SU-DHL-6 (cell line): ENCODE data around the gene PARL.

Experiments used
- H2AFZ ChIP-seq: fragments of 200-600 bp; sonication (generic); 2 replicates; pipeline ENCODE4 v1.6.1; 2014; ENCODE audit warnings: low read depth, mild to moderate bottlenecking, moderate library complexity, mixed read lengths, antibody characterized with exemption, low read length; ENCODE audit not compliant: severe bottlenecking
- H3F3A ChIP-seq: fragments of 200-600 bp; shearing (Covaris generic); 2 replicates; pipeline ENCODE4 v1.6.0; 2016; ENCODE audit warnings: antibody characterized with exemption, mild to moderate bottlenecking; ENCODE audit not compliant: insufficient read depth
- H3K27ac ChIP-seq: fragments of 200-600 bp; sonication (generic); 2 replicates; pipeline ENCODE4 v1.5.1; 2016; ENCODE audit warnings: low read depth, mild to moderate bottlenecking, low read length, moderate library complexity, mixed read lengths
- H3K27me3 ChIP-seq: fragments of 200-600 bp; sonication (generic), shearing (Covaris generic); 2 replicates; pipeline ENCODE4 v1.6.0; 2014; ENCODE audit warnings: mild to moderate bottlenecking, low read length
- H3K36me3 ChIP-seq: fragments of 200-600 bp; sonication (generic); 2 replicates; pipeline ENCODE4 v1.6.1; 2014; ENCODE audit warnings: mild to moderate bottlenecking, low read length, mixed read lengths
- H3K4me2 ChIP-seq: fragments of 300-600, 200-600 bp; shearing (Covaris generic), sonication (generic); 2 replicates; pipeline ENCODE4 v1.6.0; 2014; ENCODE audit warnings: low read length, low read depth, mild to moderate bottlenecking; ENCODE audit not compliant: poor library complexity, severe bottlenecking
- H3K4me3 ChIP-seq: fragments of 200-600 bp; sonication (generic); 2 replicates; pipeline ENCODE4 v1.5.1; 2014; ENCODE audit warnings: antibody characterized with exemption, low read length, mild to moderate bottlenecking, mixed read lengths; ENCODE audit not compliant: insufficient read depth, poor library complexity, severe bottlenecking
- H3K79me2 ChIP-seq: fragments of 200-600 bp; sonication (generic); 2 replicates; pipeline ENCODE4 v1.6.1; 2014; ENCODE audit warnings: mild to moderate bottlenecking, low read length, moderate library complexity; ENCODE audit not compliant: insufficient read depth
- H3K9ac ChIP-seq: fragments of 200-600 bp; sonication (generic); 2 replicates; pipeline ENCODE4 v1.7.0; 2014; ENCODE audit warnings: mild to moderate bottlenecking, low read length
- H3K9me2 ChIP-seq: fragments of 200-600 bp; sonication (generic); replicated peaks from 2 replicates; pipeline ENCODE4 v1.6.1; 2014; ENCODE audit warnings: low read length; ENCODE audit not compliant: insufficient read depth
- H3K9me3 ChIP-seq: fragments of 200-600 bp; sonication (generic); 2 replicates; pipeline ENCODE4 v1.6.1; 2014; ENCODE audit warnings: low read length, mixed read lengths; ENCODE audit not compliant: insufficient read depth
- H4K20me1 ChIP-seq: fragments of 200-600 bp; sonication (generic); 2 replicates; pipeline ENCODE4 v1.6.1; 2014; ENCODE audit warnings: low read depth, mild to moderate bottlenecking, antibody characterized with exemption, low read length, moderate library complexity, mixed read lengths
- CTCF ChIP-seq: fragments of 200-600 bp; sonication (generic); IDR thresholded peaks from one replicate; pipeline ENCODE4 v1.5.1; 2017; ENCODE audit warnings: antibody characterized with exemption, mild to moderate bottlenecking, low read length, moderate library complexity; ENCODE audit not compliant: insufficient read depth, poor library complexity, severe bottlenecking
- EZH2phosphoT487 ChIP-seq: fragments of 200-600 bp; sonication (generic), shearing (Covaris generic); conservative IDR thresholded peaks from 2 replicates; pipeline ENCODE4 v1.6.1; 2018; ENCODE audit warnings: mild to moderate bottlenecking, antibody characterized with exemption, low read length, moderate library complexity, mixed read lengths

The PARL gene

GRCh38 chr3:183800243-183800863 lies 84.3 kb downstream of the PARL start:
- Histone ChIP-seq H2AFZ (no peak overlapping the region), H3K27me3 (no peaks in the 10 kb centered on the region), H3K4me2 (no peak overlapping the region), H3K36me3 (peaks cover 21% of the 10 kb centered on the region; the same call in 1 of the 2 replicates), H3K4me3 (no peak overlapping the region), H3K9me3 (no peaks in the 10 kb centered on the region), H3F3A (no peaks in the 10 kb centered on the region), H4K20me1 (no peaks in the 10 kb centered on the region), H3K9ac (no peak overlapping the region), H3K79me2 (no peaks in the 10 kb centered on the region), H3K9me2 (no peaks in the 10 kb centered on the region), H3K27ac (no peak overlapping the region)
- TF ChIP-seq CTCF = no peak

- no peaks in the 10 kb centered on the region for H3K79me2 ChIP-seq
- no peak overlapping the region for H3K9ac ChIP-seq
- H3F3A ChIP-seq = no peaks in the 10 kb centered on the region
- H3K4me3 ChIP-seq = no peak overlapping the region
- H3K9me2 ChIP-seq = no peaks in the 10 kb centered on the region
- no peaks in the 10 kb centered on the region for H3K27me3 ChIP-seq
- no peak overlapping the region for H2AFZ ChIP-seq
- no peak overlapping the region for H3K27ac ChIP-seq
- TF ChIP-seq CTCF (no peak), EZH2phosphoT487 (no peak)
- H3K4me2 ChIP-seq = no peak overlapping the region
- H4K20me1 ChIP-seq = no peaks in the 10 kb centered on the region
- H3K36me3 ChIP-seq = peaks cover 23% of the 10 kb centered on the region; the same call in 1 of the 2 replicates
- H3K9me3 ChIP-seq = no peaks in the 10 kb centered on the region
These were observed 85.2 kb downstream of the PARL start for GRCh38 chr3:183799461-183799860.

- Histone ChIP-seq H3K9me2 (no peaks in the 10 kb centered on the region), H3K4me2 (no peak overlapping the region), H4K20me1 (no peaks in the 10 kb centered on the region), H3K4me3 (no peak overlapping the region), H3K9ac (no peak overlapping the region), H3K79me2 (no peaks in the 10 kb centered on the region), H3K27ac (no peak overlapping the region), H3K36me3 (peaks cover 27% of the 10 kb centered on the region; the same call in 1 of the 2 replicates), H2AFZ (no peak overlapping the region), H3K27me3 (no peaks in the 10 kb centered on the region), H3K9me3 (no peaks in the 10 kb centered on the region), H3F3A (no peaks in the 10 kb centered on the region)
- TF ChIP-seq CTCF = no peak
- no peak for TF ChIP-seq EZH2phosphoT487
These were observed 86.7 kb downstream of the PARL start for GRCh38 chr3:183797996-183798395.
